ENCODE measurements around the gene SLC37A4.
"Not testable (repeated sequence)": the region's sequence is repeated elsewhere in the genome, so short reads cannot be mapped to it uniquely, and the experiment has no call there.

SLC37A4 gene

DNA sequence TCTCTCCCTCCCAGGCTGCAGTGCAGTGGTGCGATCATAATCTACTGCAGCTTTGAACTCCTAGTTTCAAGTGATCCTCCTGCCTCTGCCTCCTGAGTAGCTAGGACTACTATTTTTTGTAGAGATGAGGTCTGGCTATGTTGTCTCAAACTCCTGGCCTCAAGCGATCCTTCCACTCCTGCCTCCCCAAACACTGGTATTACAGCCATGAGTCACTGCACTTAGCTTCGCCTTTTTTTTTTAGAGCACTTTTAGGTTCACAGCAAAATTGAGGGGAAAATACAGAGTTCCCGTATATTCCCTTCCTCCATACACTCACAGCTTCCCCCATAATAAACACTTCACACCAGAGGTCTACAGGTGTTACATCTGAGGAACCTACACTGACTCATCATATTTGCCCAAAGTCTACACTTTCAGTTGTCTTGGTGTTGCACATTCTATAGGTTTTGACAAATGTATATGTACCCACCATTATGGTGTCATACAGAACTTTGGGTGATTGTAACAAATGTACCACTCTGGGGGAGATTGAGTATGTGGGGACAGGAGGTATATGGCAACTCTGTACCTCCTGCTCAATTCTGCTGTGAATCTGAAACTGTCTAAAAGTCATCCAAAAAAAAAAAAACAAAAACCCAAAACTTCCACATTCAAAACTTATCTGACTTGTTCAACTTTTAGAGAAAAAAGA is 11.3 kb upstream of the SLC37A4 start:
- no peak for DNase-seq

- DNase-seq: not testable (repeated sequence)
These were observed 8.8 kb upstream of the SLC37A4 start for GRCh38 chr11:119039471-119039870.

- no peak for DNase-seq
These were observed 8.2 kb upstream of the SLC37A4 start for GRCh38 chr11:119038884-119039283.

DNA sequence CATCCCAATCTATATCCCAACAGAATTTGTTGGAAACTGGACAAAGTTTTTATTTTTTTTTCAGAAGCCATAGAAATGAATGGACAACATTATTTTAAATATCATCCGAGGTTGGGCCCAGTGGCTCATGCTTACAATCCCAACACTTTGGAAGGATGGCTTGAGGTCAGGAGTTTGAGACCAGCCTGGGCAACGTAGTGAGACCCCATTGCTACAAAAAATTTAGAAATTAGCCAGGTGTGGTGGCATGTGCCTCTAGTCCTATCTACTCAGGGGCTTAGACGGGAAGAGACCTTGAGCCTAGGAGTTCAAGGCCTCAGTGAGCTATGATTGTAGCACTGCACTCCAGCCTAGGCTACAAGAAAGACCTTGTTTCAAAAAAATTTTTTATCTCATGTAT is 4.1 kb upstream of the SLC37A4 start:
- no peak for DNase-seq

GRCh38 chr11:119033421-119033820 is 2.7 kb upstream of the SLC37A4 start:
- not testable (repeated sequence) for DNase-seq

DNA sequence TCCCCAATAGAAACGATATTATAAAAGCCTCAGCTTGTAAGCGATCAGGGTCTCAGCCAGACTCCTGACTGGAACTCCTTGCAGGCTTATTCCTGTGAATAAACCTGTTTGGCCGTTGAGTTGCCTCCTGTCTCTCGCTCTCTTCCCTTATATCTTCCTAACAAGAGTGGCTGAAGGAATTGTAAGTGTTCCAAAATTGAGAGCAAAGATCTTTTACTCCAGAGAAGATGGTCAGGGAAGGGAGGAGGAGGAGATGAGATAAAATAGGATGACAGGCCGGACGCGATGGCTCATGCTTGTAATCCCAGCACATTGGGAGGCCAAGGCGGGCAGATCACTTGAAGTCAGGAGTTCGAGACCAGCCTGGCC is 1.2 kb upstream of the SLC37A4 start:
- DNase-seq: no peak

DNA sequence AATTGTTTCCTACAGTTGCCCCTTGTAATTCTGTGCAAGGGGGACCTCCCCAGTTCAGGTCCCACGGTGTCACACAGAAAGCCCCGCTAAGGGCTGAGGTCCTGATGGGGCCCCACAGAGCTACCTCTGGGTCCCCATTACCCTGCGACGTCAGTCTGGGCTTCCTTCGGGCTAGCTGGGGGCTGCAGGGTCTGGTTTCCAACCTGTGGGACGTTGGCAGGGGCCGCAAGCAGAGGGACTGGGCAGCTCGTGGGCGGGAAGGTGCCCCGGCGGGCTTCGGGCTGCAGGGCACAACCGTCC is 698 bp downstream of the SLC37A4 start:
- peak; percentile 4 for DNase-seq

GRCh38 chr11:119029340-119030028 is 1.2 kb downstream of the SLC37A4 start:
- DNase-seq: peak; percentile 6

- DNase-seq: no peak
These were observed 1.7 kb downstream of the SLC37A4 start for GRCh38 chr11:119029069-119029339.

- DNase-seq: no peak
These were observed 2.2 kb downstream of the SLC37A4 start for GRCh38 chr11:119028346-119029068.

GRCh38 chr11:119027561-119028345 is 2.9 kb downstream of the SLC37A4 start:
- no peak for DNase-seq

DNA sequence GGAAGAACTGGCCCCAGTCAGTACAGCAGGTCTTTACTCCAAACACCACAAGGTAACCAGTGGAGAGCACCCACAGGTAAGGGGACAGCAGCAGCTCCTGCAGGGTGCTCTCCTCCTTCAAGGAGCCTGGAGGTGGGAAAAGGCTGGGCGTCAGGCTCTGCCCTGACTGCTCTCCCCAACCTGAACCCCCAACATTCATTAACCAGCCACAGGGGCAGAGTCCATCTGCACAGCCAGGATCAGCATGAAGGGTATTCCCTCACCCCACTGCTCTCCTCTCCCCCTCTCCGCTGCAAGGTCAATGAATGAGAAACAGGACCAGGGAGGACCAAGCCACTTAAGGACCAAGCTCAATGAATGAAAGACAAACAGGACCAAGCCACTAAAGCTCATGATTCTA is 3.7 kb downstream of the SLC37A4 start:
- DNase-seq: no peak

DNA sequence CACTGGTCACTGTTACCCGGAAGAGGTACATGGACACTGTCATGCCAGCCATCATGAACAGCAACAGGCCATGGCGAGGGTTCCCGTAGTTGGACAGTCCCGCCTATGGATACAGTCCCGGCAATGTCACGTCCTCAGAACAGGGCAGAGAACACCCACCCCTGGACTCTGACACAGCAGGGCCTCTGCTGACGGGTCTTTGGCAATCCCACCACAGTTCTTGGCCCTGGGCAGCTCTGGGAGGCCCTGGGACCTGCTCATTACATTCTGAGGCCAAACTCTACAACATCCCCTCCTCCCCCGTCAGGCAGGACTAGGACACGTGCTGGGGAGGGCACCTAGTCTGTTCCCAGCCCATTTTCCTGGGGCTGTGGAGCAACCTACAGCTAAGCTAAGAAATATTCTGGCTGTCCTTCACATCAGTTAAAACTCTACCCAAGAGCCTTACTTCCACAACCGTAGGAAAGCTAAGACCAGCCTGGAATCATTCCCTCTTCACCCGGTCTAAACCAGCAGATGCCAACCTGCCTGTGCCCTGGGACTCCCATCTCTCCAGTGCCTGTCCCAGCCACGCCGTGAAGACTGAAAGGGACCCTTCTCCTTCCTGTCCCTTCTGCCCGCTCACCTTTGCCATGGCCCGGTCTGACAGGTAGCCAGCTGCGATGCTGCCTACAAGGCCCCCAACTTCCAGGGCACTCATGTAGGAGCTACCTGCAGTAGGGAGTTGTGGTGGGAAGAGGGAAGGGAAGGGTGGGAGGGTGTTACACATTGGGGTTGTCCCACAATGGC is 4.5 kb downstream of the SLC37A4 start:
- DNase-seq: no peak

GRCh38 chr11:119025541-119025940 is 5.1 kb downstream of the SLC37A4 start:
- no peak for DNase-seq

DNA sequence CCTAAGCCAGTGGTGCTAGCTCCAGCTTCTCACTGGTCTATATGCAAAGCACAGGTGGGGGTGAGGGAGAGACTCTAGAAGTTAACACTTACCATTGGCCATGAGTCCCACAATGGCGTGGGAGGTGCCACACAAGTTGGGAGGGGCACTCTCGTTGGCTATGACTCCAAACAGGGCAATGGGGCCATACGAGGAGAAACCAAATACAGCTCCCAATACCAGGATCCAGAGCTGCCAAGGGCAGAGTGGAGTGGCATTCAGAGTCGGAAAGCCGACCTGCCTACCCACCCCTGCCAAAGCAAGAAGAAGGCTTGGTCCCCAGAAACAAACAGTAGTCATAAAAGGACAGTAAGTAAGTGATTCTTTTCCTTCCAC is 5.6 kb downstream of the SLC37A4 start:
- no peak for DNase-seq

DNA sequence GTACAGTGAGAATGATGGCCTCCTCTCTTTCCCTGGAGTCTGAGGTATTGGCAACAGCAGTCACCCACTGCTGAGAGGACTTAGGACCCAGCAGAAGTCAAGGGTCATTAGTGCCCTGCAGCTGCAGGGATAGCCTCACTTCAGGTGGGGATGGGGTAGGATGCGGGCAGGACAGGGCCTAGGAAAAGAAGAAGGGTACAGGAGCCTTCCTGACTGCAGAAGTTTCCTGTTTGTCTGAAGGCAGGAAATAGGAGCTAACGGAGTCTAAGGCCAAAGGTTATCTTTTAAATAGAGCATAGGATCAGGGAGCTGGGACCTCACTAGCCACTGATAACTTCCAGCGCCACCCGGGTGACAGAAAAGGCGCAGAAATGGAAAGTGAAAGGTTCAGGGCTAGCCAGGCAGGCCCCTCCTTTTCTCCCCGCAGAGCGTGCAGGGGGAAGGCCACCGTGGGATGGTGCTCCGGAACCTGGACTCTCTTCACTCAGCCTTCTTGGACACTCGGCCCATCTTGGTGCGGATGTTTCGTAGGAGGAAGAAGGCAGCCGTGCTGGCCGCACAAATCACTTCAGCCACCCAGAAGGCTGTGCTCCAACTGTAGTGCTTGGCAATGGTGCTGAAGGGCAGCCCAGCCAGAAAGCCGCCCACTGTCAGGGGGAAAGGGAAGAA is 6.1 kb downstream of the SLC37A4 start:
- DNase-seq: no peak

GRCh38 chr11:119023741-119024140 is 6.9 kb downstream of the SLC37A4 start:
- no peak for DNase-seq

DNA sequence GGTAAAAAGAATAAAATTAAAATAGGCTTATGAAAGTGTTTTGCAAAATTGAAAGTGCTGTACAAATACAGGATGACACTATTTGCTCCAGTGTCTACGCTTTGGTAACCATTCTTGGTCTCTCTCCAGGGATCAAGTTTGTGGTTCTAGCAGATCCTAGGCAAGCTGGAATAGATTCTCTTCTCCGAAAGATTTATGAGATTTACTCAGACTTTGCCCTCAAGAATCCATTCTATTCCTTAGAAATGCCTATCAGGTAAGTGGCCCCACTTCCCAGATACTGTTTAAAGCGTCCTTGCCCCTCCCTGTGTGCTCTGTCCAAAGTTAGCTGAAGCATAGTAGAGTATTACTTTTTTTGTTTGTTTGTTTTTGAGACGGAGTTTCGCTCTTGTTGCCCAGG is 9.0 kb downstream of the SLC37A4 start:
- no peak for DNase-seq

DNA sequence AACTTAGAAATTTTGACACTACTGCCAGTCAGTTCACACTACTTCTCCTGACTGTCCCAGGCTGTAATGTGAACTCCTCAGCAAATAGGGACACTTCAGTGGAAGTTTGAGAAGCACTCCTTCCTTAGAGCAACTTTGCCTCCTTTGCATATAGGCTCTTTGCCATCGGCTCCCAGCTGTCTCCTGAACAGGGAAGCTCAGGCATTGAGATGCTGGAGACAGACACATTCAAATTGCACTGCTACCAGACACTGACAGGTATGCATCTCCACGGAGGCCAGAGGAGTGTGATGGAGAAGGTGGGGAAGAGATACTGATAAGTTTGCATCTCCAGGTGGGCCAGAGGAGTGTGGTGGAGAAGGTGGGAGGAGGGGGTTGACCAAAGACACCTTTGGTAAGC is 10.7 kb downstream of the SLC37A4 start:
- DNase-seq: no peak

DNA sequence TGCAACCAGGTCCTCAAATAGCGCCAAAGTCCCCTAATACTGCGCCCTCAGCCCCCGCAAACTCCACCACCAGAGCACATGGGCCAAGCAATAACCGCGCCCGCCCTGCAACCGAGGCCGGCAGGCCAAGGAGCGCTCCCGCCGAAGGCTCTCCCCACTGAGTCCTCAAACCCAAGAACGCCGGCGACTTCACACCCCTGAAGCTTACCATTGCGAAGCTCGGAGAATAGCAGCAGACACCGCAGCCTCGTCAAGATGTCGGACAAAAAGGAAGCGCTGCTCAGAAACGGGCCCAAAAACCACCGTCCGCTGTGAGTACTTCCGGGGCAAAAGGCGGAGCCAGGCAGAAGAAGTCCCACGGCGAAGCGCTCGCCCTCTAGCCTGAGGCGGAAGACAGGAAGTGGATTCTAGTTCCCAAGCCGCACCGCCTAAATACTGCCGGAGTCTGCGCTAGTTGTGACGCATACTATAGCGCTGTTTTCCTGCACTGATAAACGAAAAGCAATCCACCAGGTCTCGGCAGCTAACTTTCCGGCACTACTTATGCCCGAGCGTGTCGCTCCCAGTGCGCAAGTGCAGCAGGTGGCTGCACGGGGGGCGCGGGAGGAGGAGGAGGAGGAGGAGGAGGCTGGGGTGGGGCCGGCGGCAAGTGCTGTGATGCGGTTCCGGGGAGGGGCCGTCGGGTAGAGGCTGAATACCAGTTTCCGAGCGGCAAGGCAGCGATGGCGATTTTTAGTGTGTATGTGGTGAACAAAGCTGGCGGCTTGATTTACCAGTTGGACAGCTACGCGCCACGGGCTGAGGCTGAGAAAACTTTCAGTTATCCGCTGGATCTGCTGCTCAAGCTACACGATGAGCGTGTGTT is 12.4 kb downstream of the SLC37A4 start, which contains the start of the genes RPS25 and TRAPPC4:
Gene RPS25, minus strand, starts transcription at position 270 of the 865 bp plus-strand sequence. Its CDS starts 59 bp downstream, at position 211.
Gene TRAPPC4, plus strand, starts transcription at position 693 of the 865 bp plus-strand sequence. Its CDS starts 30 bp downstream, at position 723.
- peak; percentile 95 for DNase-seq

GRCh38 chr11:119017377-119017776 is 13.3 kb downstream of the SLC37A4 start:
- not testable (repeated sequence) for DNase-seq

All from activated effector memory CD4-positive, alpha-beta T cell treated with Interleukin-2 at 50 U/mL for 16 hours (primary cell).